OCI-LY3 (cell line): ENCODE results near the gene CPED1.
"Not testable (repeated sequence)": the region's sequence is repeated elsewhere in the genome, so short reads cannot be mapped to it uniquely, and the experiment has no call there.

Experiments used
- H2AFZ ChIP-seq: fragments of 200-600, 300-600 bp; shearing (Covaris generic); 2 replicates; pipeline ENCODE4 v1.6.0; 2014; ENCODE audit warnings: antibody characterized with exemption, low read depth, low read length
- H3K27ac ChIP-seq: fragments of 200-600, 300-600 bp; sonication (generic); 2 replicates; pipeline ENCODE4 v1.5.1; 2014; ENCODE audit warnings: mild to moderate bottlenecking, low read length, moderate library complexity, mixed read lengths
- H3K27me3 ChIP-seq: fragments of 200-600, 300-600 bp; sonication (generic); 2 replicates; pipeline ENCODE4 v1.6.1; 2014; ENCODE audit warnings: low read depth, low read length, mixed read lengths
- H3K36me3 ChIP-seq: fragments of 200-600, 300-600 bp; sonication (generic); replicated peaks from 2 replicates; pipeline ENCODE3; 2014; ENCODE audit warnings: low read depth, low read length, mixed read lengths
- H3K4me1 ChIP-seq: fragments of 300-600, 200-600 bp; sonication (generic); 2 replicates; pipeline ENCODE4 v1.6.1; 2014; ENCODE audit warnings: low read length, mixed read lengths
- H3K4me2 ChIP-seq: fragments of 200-600, 300-600 bp; sonication (generic); 2 replicates; pipeline ENCODE4 v1.6.1; 2014; ENCODE audit warnings: low read length, mixed read lengths
- H3K4me3 ChIP-seq: fragments of 300-600, 200-600 bp; sonication (generic); 2 replicates; pipeline ENCODE4 v1.5.1; 2014; ENCODE audit warnings: antibody characterized with exemption, mild to moderate bottlenecking, low read length, moderate library complexity
- H3K79me2 ChIP-seq: fragments of 300-600, 200-600 bp; shearing (Covaris generic); 2 replicates; pipeline ENCODE4 v1.6.1; 2014; ENCODE audit warnings: mild to moderate bottlenecking, low read length, mixed read lengths
- H3K9ac ChIP-seq: fragments of 300-600, 200-600 bp; shearing (Covaris generic); 2 replicates; pipeline ENCODE4 v1.6.0; 2014; ENCODE audit warnings: mild to moderate bottlenecking, low read length, moderate library complexity
- H3K9me3 ChIP-seq: fragments of 200-600, 300-600 bp; shearing (Covaris generic); 2 replicates; pipeline ENCODE4 v1.6.1; 2014; ENCODE audit warnings: low read length, mixed read lengths; ENCODE audit not compliant: insufficient read depth
- H4K20me1 ChIP-seq: fragments of 200-600, 300-600 bp; sonication (generic); 2 replicates; pipeline ENCODE4 v1.6.1; 2016; ENCODE audit warnings: low read length, mixed read lengths; ENCODE audit not compliant: insufficient read depth
- CTCF ChIP-seq: fragments of 200-600, 300-600 bp; sonication (generic); IDR thresholded peaks from 2 replicates; pipeline ENCODE4 v1.5.1; 2014; ENCODE audit warnings: antibody characterized with exemption, low read length, low read depth
- EZH2phosphoT487 ChIP-seq: fragments of 200-600 bp; shearing (Covaris generic); IDR thresholded peaks from 2 replicates; pipeline ENCODE4 v1.6.1; 2018; ENCODE audit warnings: antibody characterized with exemption, mixed run types, low read depth

CPED1 gene

GRCh38 chr7:121057878-121058277, 69.4 kb downstream of the CPED1 start:
- no peak overlapping the region for H3K4me2 ChIP-seq
- no peak overlapping the region for H3K27ac ChIP-seq
- peaks cover 10% of the 10 kb centered on the region for H3K4me1 ChIP-seq
- H3K27me3 ChIP-seq = no peaks in the 10 kb centered on the region
- no peaks in the 10 kb centered on the region for H3K36me3 ChIP-seq
- no peak overlapping the region for H3K4me3 ChIP-seq
- TF ChIP-seq CTCF (no peak), EZH2phosphoT487 (no peak)
- H2AFZ ChIP-seq = no peak overlapping the region
- H4K20me1 ChIP-seq = no peaks in the 10 kb centered on the region
- H3K9ac ChIP-seq = no peak overlapping the region
- H3K9me3 ChIP-seq = peaks cover 2% of the 10 kb centered on the region; the same call in 1 of the 2 replicates
- H3K79me2 ChIP-seq = no peaks in the 10 kb centered on the region

GRCh38 chr7:121058975-121059374, 70.5 kb downstream of the CPED1 start:
- Histone ChIP-seq H3K27ac (no peak overlapping the region), H3K36me3 (no peaks in the 10 kb centered on the region)

GRCh38 chr7:121059979-121060509, 71.5 kb downstream of the CPED1 start:
- not testable (repeated sequence) for H3K9ac ChIP-seq

More at GRCh38 chr7:121058975-121059374, 70.5 kb downstream of the CPED1 start:
- Histone ChIP-seq H3K9ac (no peak overlapping the region), H3K9me3 (peaks cover 2% of the 10 kb centered on the region; the same call in 1 of the 2 replicates), H3K4me3 (no peak overlapping the region), H4K20me1 (no peaks in the 10 kb centered on the region), H3K4me2 (no peak overlapping the region), H2AFZ (no peak overlapping the region), H3K4me1 (peaks cover 11% of the 10 kb centered on the region), H3K27me3 (no peaks in the 10 kb centered on the region), H3K79me2 (no peaks in the 10 kb centered on the region)
- no peak for TF ChIP-seq EZH2phosphoT487
- TF ChIP-seq CTCF = no peak

GRCh38 chr7:121061677-121062582, 73.4 kb downstream of the CPED1 start:
- H3K4me2 ChIP-seq = no peak overlapping the region
- H3K27me3 ChIP-seq = no peaks in the 10 kb centered on the region
- no peaks in the 10 kb centered on the region for H3K79me2 ChIP-seq
- H4K20me1 ChIP-seq = no peaks in the 10 kb centered on the region
- no peak overlapping the region for H3K27ac ChIP-seq
- H2AFZ ChIP-seq = no peak overlapping the region
- H3K9me3 ChIP-seq = no peaks in the 10 kb centered on the region; the same call in 1 of the 2 replicates
- no peaks in the 10 kb centered on the region for H3K36me3 ChIP-seq
- H3K4me3 ChIP-seq = no peak overlapping the region
- TF ChIP-seq EZH2phosphoT487 = no peak
- TF ChIP-seq CTCF = no peak
- no peak overlapping the region for H3K9ac ChIP-seq
- H3K4me1 ChIP-seq = peaks cover 4% of the 10 kb centered on the region; the same call in 1 of the 2 replicates

More at GRCh38 chr7:121059979-121060509, 71.5 kb downstream of the CPED1 start:
- not testable (repeated sequence) for H3K79me2 ChIP-seq, H3K36me3 ChIP-seq, H3K9me3 ChIP-seq, H3K27me3 ChIP-seq, H2AFZ ChIP-seq, H3K27ac ChIP-seq, H3K4me3 ChIP-seq, H4K20me1 ChIP-seq, H3K4me2 ChIP-seq, H3K4me1 ChIP-seq
